ENCODE results near the gene WNT8B. TPM values are rescaled to one million over a fixed set of nuclear protein-coding genes. Genes with fewer than 3 reads are reported as not detected.

WNT8B gene
- total and polyA plus RNA-seq, 2 donors (not counting 1 experiment from before 2014, with no cell fraction given) = not detected

DNA sequence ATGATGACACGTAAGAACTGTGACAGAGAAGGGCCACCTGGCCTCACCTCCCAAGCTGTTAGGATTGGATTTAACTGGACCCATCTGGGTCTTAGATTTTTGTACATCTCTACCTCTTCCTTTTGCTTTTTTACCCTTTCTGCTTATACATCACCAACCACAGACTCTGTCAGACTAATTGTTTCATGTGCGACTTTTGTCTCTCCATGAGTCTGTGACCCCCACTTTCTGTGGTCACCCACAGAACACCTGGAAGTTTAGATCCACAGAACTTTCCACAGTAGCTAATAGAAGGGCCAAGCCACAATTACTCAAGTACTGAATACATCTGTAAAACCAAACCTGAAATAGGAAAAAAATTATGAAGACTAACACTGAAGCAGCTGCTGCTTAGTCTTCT lies 33.8 kb downstream of the WNT8B start:
- H3K4me3 ChIP-seq (replicated peaks in 1 of 4; ENCODE audit: control extremely low read depth in 1 of 4, insufficient read depth in 1 of 4, low read depth in 3 of 4, low read length in 4 of 4) = no peak overlapping the region
- DNase-seq (ENCODE audit: low read depth in 2 of 2) = no peak
- no peak overlapping the region for H3K4me2 ChIP-seq (ENCODE audit: extremely low read depth, insufficient read depth, low read length)
- no peak overlapping the region for H3K9ac ChIP-seq (ENCODE audit: insufficient read depth, low read length)
- no peaks in the 10 kb centered on the region for H3K4me1 ChIP-seq (ENCODE audit: control insufficient read depth, extremely low read depth, insufficient read depth, low read length)
- H3K27me3 ChIP-seq (ENCODE audit: control insufficient read depth, insufficient read depth, low read length) = no peaks in the 10 kb centered on the region
- H3K9me3 ChIP-seq (ENCODE audit: control insufficient read depth, insufficient read depth, low read depth, low read length) = no peaks in the 10 kb centered on the region
- H3K36me3 ChIP-seq (ENCODE audit: control insufficient read depth, insufficient read depth, low read length) = no peaks in the 10 kb centered on the region
- no peaks in the 10 kb centered on the region for H3K79me2 ChIP-seq (ENCODE audit: control insufficient read depth, insufficient read depth, low read length)
- no peak overlapping the region for H2AFZ ChIP-seq (ENCODE audit: low read length)
- no peak for TF ChIP-seq EZH2 (IDR thresholded peaks at IDR 0.05; ENCODE audit: low read length, missing control alignments)
- TF ChIP-seq, protein P1, sequence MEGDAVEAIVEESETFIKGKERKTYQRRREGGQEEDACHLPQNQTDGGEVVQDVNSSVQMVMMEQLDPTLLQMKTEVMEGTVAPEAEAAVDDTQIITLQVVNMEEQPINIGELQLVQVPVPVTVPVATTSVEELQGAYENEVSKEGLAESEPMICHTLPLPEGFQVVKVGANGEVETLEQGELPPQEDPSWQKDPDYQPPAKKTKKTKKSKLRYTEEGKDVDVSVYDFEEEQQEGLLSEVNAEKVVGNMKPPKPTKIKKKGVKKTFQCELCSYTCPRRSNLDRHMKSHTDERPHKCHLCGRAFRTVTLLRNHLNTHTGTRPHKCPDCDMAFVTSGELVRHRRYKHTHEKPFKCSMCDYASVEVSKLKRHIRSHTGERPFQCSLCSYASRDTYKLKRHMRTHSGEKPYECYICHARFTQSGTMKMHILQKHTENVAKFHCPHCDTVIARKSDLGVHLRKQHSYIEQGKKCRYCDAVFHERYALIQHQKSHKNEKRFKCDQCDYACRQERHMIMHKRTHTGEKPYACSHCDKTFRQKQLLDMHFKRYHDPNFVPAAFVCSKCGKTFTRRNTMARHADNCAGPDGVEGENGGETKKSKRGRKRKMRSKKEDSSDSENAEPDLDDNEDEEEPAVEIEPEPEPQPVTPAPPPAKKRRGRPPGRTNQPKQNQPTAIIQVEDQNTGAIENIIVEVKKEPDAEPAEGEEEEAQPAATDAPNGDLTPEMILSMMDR (conservative IDR thresholded peaks at IDR 0.05 in 1 of 2, IDR thresholded peaks at IDR 0.05 in 1 of 2; ENCODE audit: low read depth in 1 of 2, low read length in 2 of 2) = no peak
- no peaks in the 10 kb centered on the region for H4K20me1 ChIP-seq (ENCODE audit: control insufficient read depth, extremely low read depth, insufficient read depth, low read length)
- H3K27ac ChIP-seq (ENCODE audit: insufficient read depth, low read length) = no peak overlapping the region

DNA sequence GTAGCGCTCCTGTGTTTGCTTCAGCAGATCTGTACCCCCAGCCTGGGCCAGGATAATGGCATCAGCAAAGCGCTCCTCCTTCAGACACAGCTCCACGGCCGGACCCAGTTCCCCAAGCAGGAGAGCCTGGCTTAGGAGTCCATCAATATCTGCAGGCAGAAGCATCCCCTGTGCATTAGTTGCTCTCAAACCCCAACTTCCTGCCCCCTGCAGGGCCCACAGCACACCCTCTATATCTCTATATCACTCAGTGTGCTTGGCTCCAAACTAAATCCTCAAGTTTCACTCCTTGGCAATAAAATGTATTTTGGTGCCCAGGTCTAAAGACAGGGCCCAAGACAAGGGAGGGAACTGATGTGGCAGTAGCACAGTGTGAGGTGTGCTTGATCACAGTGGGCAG lies 35.2 kb downstream of the WNT8B start:
- H3K9ac ChIP-seq (ENCODE audit: insufficient read depth, low read length) = no peak overlapping the region
- H3K79me2 ChIP-seq (ENCODE audit: control insufficient read depth, insufficient read depth, low read length) = no peaks in the 10 kb centered on the region
- no peak overlapping the region for H3K27ac ChIP-seq (ENCODE audit: insufficient read depth, low read length)
- no peak overlapping the region for H3K4me2 ChIP-seq (ENCODE audit: extremely low read depth, insufficient read depth, low read length)
- H3K27me3 ChIP-seq (ENCODE audit: control insufficient read depth, insufficient read depth, low read length) = no peaks in the 10 kb centered on the region
- H2AFZ ChIP-seq (ENCODE audit: low read length) = no peak overlapping the region
- no peak for DNase-seq (ENCODE audit: low read depth in 2 of 2)
- no peaks in the 10 kb centered on the region for H3K9me3 ChIP-seq (ENCODE audit: control insufficient read depth, insufficient read depth, low read depth, low read length)
- no peaks in the 10 kb centered on the region for H3K36me3 ChIP-seq (ENCODE audit: control insufficient read depth, insufficient read depth, low read length)
- no peaks in the 10 kb centered on the region for H4K20me1 ChIP-seq (ENCODE audit: control insufficient read depth, extremely low read depth, insufficient read depth, low read length)
- H3K4me3 ChIP-seq (replicated peaks in 1 of 4; ENCODE audit: control extremely low read depth in 1 of 4, insufficient read depth in 1 of 4, low read depth in 3 of 4, low read length in 4 of 4) = no peak overlapping the region
- TF ChIP-seq, protein P1 (conservative IDR thresholded peaks at IDR 0.05 in 1 of 2, IDR thresholded peaks at IDR 0.05 in 1 of 2; ENCODE audit: low read depth in 1 of 2, low read length in 2 of 2) = no peak
- TF ChIP-seq EZH2 (IDR thresholded peaks at IDR 0.05; ENCODE audit: low read length, missing control alignments) = no peak
- H3K4me1 ChIP-seq (ENCODE audit: control insufficient read depth, extremely low read depth, insufficient read depth, low read length) = no peaks in the 10 kb centered on the region

DNA sequence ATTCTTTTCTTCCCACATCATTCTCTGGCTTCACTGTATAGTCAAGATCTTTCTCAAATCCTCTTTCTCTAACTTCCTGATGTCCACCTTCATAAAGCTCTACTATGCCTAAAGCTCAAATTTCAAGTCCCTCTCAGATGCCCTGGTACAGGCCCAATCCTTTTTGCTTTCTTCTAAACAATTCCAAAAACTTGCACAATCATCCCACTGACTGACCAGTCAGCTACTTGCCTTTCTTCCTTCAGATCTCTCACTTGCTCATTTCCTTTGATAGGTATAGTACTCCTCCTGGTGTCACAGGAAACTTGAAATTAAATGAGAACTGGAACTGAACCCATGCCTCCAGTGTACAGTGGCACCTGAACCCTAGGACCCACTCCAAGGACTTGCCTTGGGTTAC lies 38.6 kb downstream of the WNT8B start:
- DNase-seq (ENCODE audit: low read depth in 2 of 2) = peak in 1 of 2 donors; percentile 11
- Histone ChIP-seq H3K9ac (ENCODE audit: insufficient read depth, low read length) (no peak overlapping the region), H3K27ac (ENCODE audit: insufficient read depth, low read length) (no peak overlapping the region), H3K4me3 (replicated peaks in 1 of 4; ENCODE audit: control extremely low read depth in 1 of 4, insufficient read depth in 1 of 4, low read depth in 3 of 4, low read length in 4 of 4) (no peak overlapping the region), H2AFZ (ENCODE audit: low read length) (no peak overlapping the region), H3K4me2 (ENCODE audit: extremely low read depth, insufficient read depth, low read length) (no peak overlapping the region), H4K20me1 (ENCODE audit: control insufficient read depth, extremely low read depth, insufficient read depth, low read length) (no peaks in the 10 kb centered on the region), H3K27me3 (ENCODE audit: control insufficient read depth, insufficient read depth, low read length) (no peaks in the 10 kb centered on the region), H3K79me2 (ENCODE audit: control insufficient read depth, insufficient read depth, low read length) (no peaks in the 10 kb centered on the region), H3K9me3 (ENCODE audit: control insufficient read depth, insufficient read depth, low read depth, low read length) (no peaks in the 10 kb centered on the region), H3K4me1 (ENCODE audit: control insufficient read depth, extremely low read depth, insufficient read depth, low read length) (no peaks in the 10 kb centered on the region), H3K36me3 (ENCODE audit: control insufficient read depth, insufficient read depth, low read length) (no peaks in the 10 kb centered on the region)
- TF ChIP-seq EZH2 (IDR thresholded peaks at IDR 0.05; ENCODE audit: low read length, missing control alignments) = no peak
- TF ChIP-seq, protein P1 (conservative IDR thresholded peaks at IDR 0.05 in 1 of 2, IDR thresholded peaks at IDR 0.05 in 1 of 2; ENCODE audit: low read depth in 1 of 2, low read length in 2 of 2) = no peak
